Dermis microvascular lymphatic vessel endothelial cell (primary cell): ENCODE measurements around the gene TMEM167A. TPM values are rescaled to one million over a fixed set of nuclear protein-coding genes. Genes with fewer than 3 reads are reported as not detected.

ENCODE experiments used
- DNase-seq, 2 donors: peaks; one replicate each; pipeline versions ENCODE4 v3.0.0 to v3.0.0-alpha.2; 2010; ENCODE audit warnings: low read depth in 2 of 2
- total RNA-seq: library from RNA; depleted of rRNA; stranded (reverse); fragments of >200 nt; gene quantifications from 2 replicates; pipeline ENCODE4 v1.2.1, GENCODE V29; 2014

Gene TMEM167A
- total RNA-seq, 1 donor from 2014 or later = 37.2 TPM

DNA sequence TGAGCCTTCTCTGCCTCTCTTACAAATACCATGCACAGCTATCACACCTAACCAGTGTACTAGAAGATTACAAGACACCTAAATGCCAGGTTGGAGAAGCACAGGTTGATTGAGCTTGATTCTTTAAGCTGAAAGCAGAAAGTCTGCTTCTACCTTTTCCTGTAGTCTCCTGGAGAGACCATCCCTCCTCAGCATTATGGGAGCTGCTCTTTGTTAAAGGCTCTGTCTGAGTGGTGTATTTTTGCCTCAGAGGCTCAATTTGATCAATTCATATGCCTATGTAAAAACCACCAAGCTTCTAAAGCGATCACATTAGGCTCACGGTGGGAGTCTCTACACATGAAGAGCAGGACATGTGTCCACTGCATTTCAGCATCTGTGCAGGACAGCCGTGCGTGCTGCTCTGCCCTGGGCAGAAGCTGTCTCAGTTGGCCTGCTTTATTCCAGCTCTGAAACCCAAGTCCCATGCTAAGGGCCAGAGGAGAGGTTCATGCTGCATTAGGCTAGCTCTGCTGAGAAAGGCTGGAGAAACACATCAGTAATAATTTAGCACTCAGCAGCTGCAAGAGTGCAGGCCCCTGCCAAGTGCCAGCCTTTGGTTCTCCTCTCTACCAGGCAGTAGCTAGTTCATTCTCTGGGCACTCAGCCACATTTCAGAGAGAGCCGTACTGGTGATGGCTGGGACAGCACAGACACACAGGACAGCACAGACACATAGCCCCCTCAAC is 41.7 kb downstream of the TMEM167A start:
- DNase-seq = no peak

- DNase-seq = no peak
Observed at GRCh38 chr5:83034528-83035207, 42.5 kb downstream of the TMEM167A start.

DNA sequence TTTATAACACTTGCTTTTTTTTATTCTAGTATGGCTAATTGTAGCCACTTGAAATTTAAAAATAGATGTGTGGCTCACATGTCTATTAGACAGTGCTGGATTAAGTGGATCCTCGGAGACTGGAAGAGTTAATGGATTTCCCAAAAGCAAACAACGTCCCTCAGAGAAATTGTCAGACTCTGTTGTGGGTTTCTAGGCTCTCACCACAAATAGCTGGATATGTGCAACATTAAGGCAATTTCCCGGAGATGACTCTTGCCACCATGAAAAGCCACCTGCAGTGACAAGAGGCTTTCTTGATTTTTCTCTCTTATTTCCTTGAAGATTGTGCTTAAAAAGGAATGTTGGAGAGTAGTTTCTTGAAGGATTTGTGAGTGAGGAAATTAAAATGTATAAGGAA is 43.2 kb downstream of the TMEM167A start:
- DNase-seq = no peak

GRCh38 chr5:83031381-83031780 is 45.8 kb downstream of the TMEM167A start:
- no peak for DNase-seq

- no peak for DNase-seq
Observed at GRCh38 chr5:83029912-83030311, 47.3 kb downstream of the TMEM167A start.

- peak in 1 of 2 donors; percentile 22 for DNase-seq
Observed at GRCh38 chr5:83026930-83027687, 50.1 kb downstream of the TMEM167A start.

- no peak for DNase-seq
Observed at GRCh38 chr5:83026516-83026915, 50.7 kb downstream of the TMEM167A start.

DNA sequence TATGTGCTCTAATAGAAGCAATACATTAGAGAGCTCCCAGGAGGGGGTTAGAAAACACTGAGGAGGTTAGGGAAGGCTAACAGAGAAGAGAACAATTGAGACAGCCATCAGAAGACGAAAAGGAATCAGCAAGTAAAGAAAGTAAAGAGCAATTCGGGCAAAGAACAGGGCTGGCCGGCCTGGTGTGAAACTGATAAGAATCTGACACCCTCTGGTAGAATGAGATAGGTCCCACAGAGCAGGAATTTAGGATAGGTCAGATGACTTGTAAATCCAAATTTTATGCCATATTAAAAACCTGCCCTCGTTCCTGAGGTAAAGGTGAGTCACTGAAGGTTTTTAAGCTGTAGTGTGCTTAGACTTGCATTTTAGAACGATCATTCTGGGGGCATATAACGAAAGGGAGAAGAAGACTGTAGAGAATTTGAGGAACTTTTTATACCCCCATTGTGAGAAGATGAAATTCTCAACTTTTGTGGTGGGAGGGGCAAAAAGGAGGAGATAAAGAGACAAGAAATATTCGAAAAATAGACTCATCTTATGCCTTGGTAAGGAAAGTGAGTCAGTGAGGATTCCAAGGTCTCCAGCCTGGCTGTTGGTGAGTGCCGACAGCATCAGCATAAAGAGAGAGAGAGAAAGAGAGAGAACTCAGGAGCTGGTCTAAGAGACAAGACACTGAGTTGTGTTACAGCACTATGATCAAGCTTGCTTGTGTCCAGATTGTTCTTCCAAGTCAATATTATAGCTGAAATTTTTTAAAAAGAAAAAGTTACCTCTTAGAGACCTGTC is 51.3 kb downstream of the TMEM167A start:
- DNase-seq = no peak

DNA sequence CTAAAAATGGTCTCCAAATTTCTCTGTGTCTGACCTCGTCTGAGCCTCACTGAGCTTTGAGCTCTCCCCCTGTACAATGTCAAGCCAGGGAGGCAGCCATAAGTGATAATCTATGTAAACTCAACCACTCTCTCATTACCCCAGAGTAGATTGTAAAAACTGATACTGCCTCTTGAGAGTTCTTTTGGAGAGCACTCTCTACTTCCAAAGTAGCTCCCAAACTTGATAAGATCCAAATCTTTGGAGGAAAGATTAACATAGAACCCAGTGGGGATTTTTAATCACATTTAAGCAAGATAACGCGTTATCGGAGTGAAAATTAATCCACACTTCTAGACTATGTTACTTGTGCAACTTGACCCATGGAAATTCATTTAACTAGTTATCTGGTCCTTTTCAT is 54.9 kb downstream of the TMEM167A start:
- no peak for DNase-seq

GRCh38 chr5:83015676-83016075 is 61.5 kb downstream of the TMEM167A start:
- no peak for DNase-seq

DNA sequence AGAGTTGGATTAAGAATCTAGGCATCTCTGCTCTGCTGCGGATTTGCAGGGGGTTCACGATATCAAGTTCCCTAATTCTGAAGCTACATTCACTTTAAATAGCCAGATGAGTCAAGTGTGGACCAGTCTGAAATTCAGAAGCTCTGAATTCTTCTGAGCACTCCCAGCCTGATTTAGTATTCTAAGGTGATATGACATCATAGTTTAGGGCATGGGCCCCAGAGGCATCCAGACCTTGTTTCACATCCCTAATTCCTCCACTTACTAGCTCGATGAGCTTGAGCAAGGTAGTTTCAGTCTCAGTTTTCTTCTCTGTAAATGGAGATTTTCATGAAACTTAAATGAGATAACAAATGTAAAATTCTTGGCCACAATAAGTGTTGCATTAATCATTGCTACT is 65.2 kb downstream of the TMEM167A start:
- no peak for DNase-seq

DNA sequence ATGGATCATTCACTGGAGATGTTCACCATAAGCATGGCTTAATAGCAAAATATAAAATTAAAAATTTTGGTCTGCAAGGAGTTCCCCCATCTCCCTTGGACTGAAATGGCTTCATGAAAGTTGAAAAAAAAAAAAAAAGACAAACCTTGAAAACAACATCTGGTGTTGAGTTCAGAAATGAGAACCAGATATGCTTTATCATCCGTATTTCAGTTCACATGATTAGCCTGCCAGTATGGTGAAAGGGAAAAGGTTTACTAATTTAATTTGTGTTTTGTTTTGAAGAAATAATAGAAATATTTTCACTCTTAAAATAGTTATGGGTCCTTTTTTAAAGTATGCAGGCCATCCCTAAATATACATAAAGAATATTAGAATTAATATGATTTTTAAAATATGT is 67.8 kb downstream of the TMEM167A start:
- no peak for DNase-seq

DNA sequence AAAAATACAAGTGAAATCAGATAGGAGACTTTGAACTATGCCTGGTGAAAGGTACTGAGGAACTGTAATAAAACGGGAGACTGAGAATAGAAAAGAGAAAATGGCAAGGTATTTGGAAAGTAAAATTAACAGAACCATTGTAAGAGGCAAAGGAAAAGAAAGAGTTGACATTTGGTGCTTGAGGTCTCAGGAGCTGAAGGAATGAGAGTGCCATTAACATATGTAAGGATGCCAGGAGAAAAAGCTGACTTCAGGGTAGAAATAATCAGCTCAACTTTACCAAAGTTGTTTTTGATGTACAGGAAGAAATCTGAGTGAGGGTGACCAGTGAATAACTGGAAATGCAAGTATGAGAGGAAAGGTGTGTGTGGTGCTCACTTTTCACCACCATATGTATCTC is 69.4 kb downstream of the TMEM167A start:
- DNase-seq = no peak

GRCh38 chr5:83006683-83007283 is 70.4 kb downstream of the TMEM167A start:
- DNase-seq = no peak

DNA sequence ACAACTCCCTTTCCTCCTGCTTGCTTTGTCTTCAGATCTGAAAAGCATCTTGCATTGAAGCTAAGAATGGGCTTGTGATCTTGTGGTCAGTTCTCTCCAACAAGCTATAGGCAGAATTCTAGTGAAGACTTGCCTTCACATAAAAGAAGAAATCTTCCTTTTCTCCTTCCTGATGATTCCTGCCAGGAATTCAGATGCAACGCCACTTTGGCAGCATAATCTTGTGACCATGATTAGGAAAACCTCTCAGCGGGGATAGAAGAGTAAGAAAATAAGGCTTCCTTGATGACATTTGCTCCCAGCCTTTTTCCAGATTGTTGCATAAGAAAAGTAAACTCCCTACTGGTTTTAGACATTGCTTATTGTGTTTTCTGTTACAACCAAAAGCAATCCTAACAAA is 73.4 kb downstream of the TMEM167A start:
- no peak for DNase-seq

Other genes starting within 250 kb of the TMEM167A start
- 2.9 and 4.5 TPM in 2 replicates for gene XRCC4, start 153 bp upstream of the TMEM167A start, total RNA-seq